ENCODE results near the gene XIRP2. TPM values are rescaled to one million over a fixed set of nuclear protein-coding genes. Genes with fewer than 3 reads are reported as not detected.
"Not testable (repeated sequence)": the region's sequence is repeated elsewhere in the genome, so short reads cannot be mapped to it uniquely, and the experiment has no call there.

Gene XIRP2
- total and polyA plus RNA-seq, 2 of the 4 experiments (the other 2 are of a cell fraction): 0.05 to 0.18 TPM

DNA sequence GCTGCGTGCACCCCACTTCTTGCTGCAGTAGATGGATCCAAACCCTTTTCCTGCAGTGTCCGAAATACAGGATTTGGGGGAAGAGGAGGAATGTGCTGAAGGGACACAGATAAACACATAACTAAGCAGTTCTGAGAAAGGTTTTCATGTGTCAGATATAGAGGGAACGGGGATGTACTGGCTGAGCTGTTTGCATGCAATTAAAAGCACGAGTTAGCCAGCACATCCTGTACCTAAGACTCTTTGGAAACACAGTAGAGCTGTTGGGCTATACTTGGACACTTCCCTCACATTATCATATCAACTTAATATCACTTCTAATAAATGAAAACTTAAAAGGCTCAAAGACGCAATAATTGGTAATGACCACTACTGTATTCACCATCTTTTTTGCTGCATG, 377.4 kb downstream of the XIRP2 start:
- Histone ChIP-seq H3K23ac (ENCODE audit: low read depth, low read length) (no peak overlapping the region), H2BK15ac (ENCODE audit: low read depth, low read length) (no peak overlapping the region), H4K8ac (ENCODE audit: low read depth in 2 of 2, low read length in 2 of 2) (no peak overlapping the region), H3K36me3 (ENCODE audit: control insufficient read depth, insufficient read depth, low read length) (no peaks in the 10 kb centered on the region), H2AFZ (replicated peaks; ENCODE audit: low read length, poor library complexity) (no peak overlapping the region), H3K27ac (ENCODE audit: insufficient read depth, low read length) (no peak overlapping the region), H4K20me1 (ENCODE audit: insufficient read depth, low read length) (no peaks in the 10 kb centered on the region), H3K9me1 (ENCODE audit: insufficient read depth, low read length) (no peaks in the 10 kb centered on the region), H3K56ac (ENCODE audit: extremely low read depth, insufficient read depth, low read length) (no peak overlapping the region), H2BK5ac (ENCODE audit: low read depth, low read length, poor library complexity, severe bottlenecking) (no peak overlapping the region), H3K4me2 (ENCODE audit: low read depth, low read length) (no peak overlapping the region), H2BK120ac (ENCODE audit: low read depth, low read length) (no peak overlapping the region), H3K18ac (ENCODE audit: low read depth, low read length) (no peak overlapping the region), H3K9me3 (ENCODE audit: control insufficient read depth, insufficient read depth, low read length) (no peaks in the 10 kb centered on the region), H3K4ac (ENCODE audit: low read depth, low read length) (no peak overlapping the region), H4K5ac (ENCODE audit: low read depth, low read length) (no peak overlapping the region), H3K4me1 (ENCODE audit: control insufficient read depth, insufficient read depth, low read length) (no peaks in the 10 kb centered on the region), H3K27me3 (ENCODE audit: control insufficient read depth, insufficient read depth, low read length) (no peaks in the 10 kb centered on the region), H2AK5ac (ENCODE audit: low read depth, low read length) (no peak overlapping the region), H2BK20ac (ENCODE audit: low read depth, low read length) (no peak overlapping the region), H3K79me1 (ENCODE audit: low read depth in 1 of 2, low read length in 2 of 2) (no peaks in the 10 kb centered on the region), H4K91ac (ENCODE audit: insufficient read depth, low read depth, low read length) (no peak overlapping the region), H3K4me3 (ENCODE audit: insufficient read depth, low read depth, low read length) (no peak overlapping the region), H3K14ac (replicated peaks; ENCODE audit: low read depth, low read length) (no peak overlapping the region), H3K9ac (ENCODE audit: low read depth, low read length) (no peak overlapping the region), H2AK9ac (replicated peaks; ENCODE audit: low read depth, low read length, poor library complexity) (no peak overlapping the region)
- no peak for DNase-seq
- BruUV-seq (replicated peaks): no TSS peak
- no CpG with 5 or more reads among the region's 5 CpGs for WGBS, 2 experiments (ENCODE audit: extremely low coverage in 2 of 2, insufficient read length in 1 of 2)
- POLR2A ChIA-PET (ENCODE audit: unreplicated experiment): no interaction called here
- dilution Hi-C loops (cut with HindIII; ENCODE audit: low sequenced_read_pairs, unreplicated experiment): no loop called here
- TF ChIP-seq MAZ (IDR thresholded peaks at IDR 0.05; ENCODE audit: borderline replicate concordance, low read depth, low read length) (no peak), SMC3 (IDR thresholded peaks at IDR 0.05; ENCODE audit: low read depth, low read length) (no peak)
- TF ChIP-seq, protein P1, sequence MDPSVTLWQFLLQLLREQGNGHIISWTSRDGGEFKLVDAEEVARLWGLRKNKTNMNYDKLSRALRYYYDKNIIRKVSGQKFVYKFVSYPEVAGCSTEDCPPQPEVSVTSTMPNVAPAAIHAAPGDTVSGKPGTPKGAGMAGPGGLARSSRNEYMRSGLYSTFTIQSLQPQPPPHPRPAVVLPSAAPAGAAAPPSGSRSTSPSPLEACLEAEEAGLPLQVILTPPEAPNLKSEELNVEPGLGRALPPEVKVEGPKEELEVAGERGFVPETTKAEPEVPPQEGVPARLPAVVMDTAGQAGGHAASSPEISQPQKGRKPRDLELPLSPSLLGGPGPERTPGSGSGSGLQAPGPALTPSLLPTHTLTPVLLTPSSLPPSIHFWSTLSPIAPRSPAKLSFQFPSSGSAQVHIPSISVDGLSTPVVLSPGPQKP (IDR thresholded peaks at IDR 0.05; ENCODE audit: borderline replicate concordance, low read depth, low read length): no peak
- no peak for ATAC-seq (ENCODE audit: low read depth)
- intact Hi-C loops (cut with micrococcal nuclease): no loop called here
- CTCF ChIA-PET: no interaction called here
- in situ Hi-C loops (cut with MboI; ENCODE audit: low sequenced_read_pairs): no loop called here

DNA sequence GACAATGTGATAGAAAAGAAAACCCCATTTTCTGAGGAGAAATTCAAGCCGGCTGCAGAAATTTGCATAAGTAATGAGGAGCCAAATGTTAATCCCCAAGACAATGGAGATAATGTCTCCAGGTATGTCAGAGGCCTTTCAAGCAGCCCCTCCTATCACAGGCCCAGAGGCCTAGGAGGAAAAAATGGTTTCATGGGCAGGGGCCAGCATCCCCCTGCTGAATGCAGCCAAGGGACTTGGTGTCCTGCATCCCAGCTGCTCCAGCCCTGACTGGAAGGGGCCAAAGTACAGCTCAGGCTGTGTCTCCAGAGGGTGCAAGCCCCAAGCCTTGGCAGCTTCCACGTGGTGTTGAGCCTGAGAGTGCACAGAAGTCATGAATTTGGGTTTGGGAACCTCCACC, 380.0 kb downstream of the XIRP2 start:
- intact Hi-C loops (cut with micrococcal nuclease); H4K20me1 ChIP-seq (ENCODE audit: insufficient read depth, low read length); H3K18ac ChIP-seq (ENCODE audit: low read depth, low read length); H3K4me1 ChIP-seq (ENCODE audit: control insufficient read depth, insufficient read depth, low read length); H3K27me3 ChIP-seq (ENCODE audit: control insufficient read depth, insufficient read depth, low read length); H3K4me3 ChIP-seq (ENCODE audit: insufficient read depth, low read depth, low read length); H2BK5ac ChIP-seq (ENCODE audit: low read depth, low read length, poor library complexity, severe bottlenecking); H2BK15ac ChIP-seq (ENCODE audit: low read depth, low read length); H4K8ac ChIP-seq (ENCODE audit: low read depth in 2 of 2, low read length in 2 of 2); H2BK120ac ChIP-seq (ENCODE audit: low read depth, low read length); CTCF ChIA-PET; H3K36me3 ChIP-seq (ENCODE audit: control insufficient read depth, insufficient read depth, low read length); BruUV-seq (replicated peaks); POLR2A ChIA-PET (ENCODE audit: unreplicated experiment); H4K5ac ChIP-seq (ENCODE audit: low read depth, low read length); H3K27ac ChIP-seq (ENCODE audit: insufficient read depth, low read length); H3K4me2 ChIP-seq (ENCODE audit: low read depth, low read length); ATAC-seq (ENCODE audit: low read depth); H4K91ac ChIP-seq (ENCODE audit: insufficient read depth, low read depth, low read length); H3K9me3 ChIP-seq (ENCODE audit: control insufficient read depth, insufficient read depth, low read length); H3K56ac ChIP-seq (ENCODE audit: extremely low read depth, insufficient read depth, low read length); H3K9me1 ChIP-seq (ENCODE audit: insufficient read depth, low read length); H2BK20ac ChIP-seq (ENCODE audit: low read depth, low read length); H3K79me1 ChIP-seq (ENCODE audit: low read depth in 1 of 2, low read length in 2 of 2); in situ Hi-C loops (cut with MboI; ENCODE audit: low sequenced_read_pairs); H3K23ac ChIP-seq (ENCODE audit: low read depth, low read length); DNase-seq; H2AFZ ChIP-seq (replicated peaks; ENCODE audit: low read length, poor library complexity); H3K9ac ChIP-seq (ENCODE audit: low read depth, low read length); H3K4ac ChIP-seq (ENCODE audit: low read depth, low read length); H2AK5ac ChIP-seq (ENCODE audit: low read depth, low read length); H2AK9ac ChIP-seq (replicated peaks; ENCODE audit: low read depth, low read length, poor library complexity); dilution Hi-C loops (cut with HindIII; ENCODE audit: low sequenced_read_pairs, unreplicated experiment); H3K14ac ChIP-seq (replicated peaks; ENCODE audit: low read depth, low read length): not testable (repeated sequence)
- WGBS, 2 experiments (ENCODE audit: extremely low coverage in 2 of 2, insufficient read length in 1 of 2): 0% methylated on average over 1 of the region's 2 CpGs; no CpG with 5 or more reads in 1 of the 2 experiments
